Lower lobe of right lung (tissue), 2 donors: ENCODE measurements around the gene UBE2L6. TPM values are rescaled to one million over a fixed set of nuclear protein-coding genes. Genes with fewer than 3 reads are reported as not detected.

Experiments
- ATAC-seq, 2 donors: fragments of 200-7000 bp; cut with Tn5 transposase; one replicate each; pipeline ENCODE4 v1.9.1; 2020 to 2022; ENCODE audit warnings: mild to moderate bottlenecking in 2 of 2, moderate library complexity in 2 of 2
- DNase-seq: peaks from one replicate; pipeline ENCODE4 v3.0.0-alpha.2; 2020
- H3K27ac ChIP-seq: fragments of 200-600 bp; one replicate; pipeline ENCODE4 v1.8.0; 2022
- H3K27me3 ChIP-seq: fragments of 200-600 bp; one replicate; pipeline ENCODE4 v1.8.0; 2022; ENCODE audit warnings: low read depth
- H3K36me3 ChIP-seq: fragments of 200-600 bp; one replicate; pipeline ENCODE4 v1.8.0; 2022; ENCODE audit warnings: mild to moderate bottlenecking
- H3K4me1 ChIP-seq: fragments of 200-600 bp; one replicate; pipeline ENCODE4 v1.8.0; 2022
- H3K4me3 ChIP-seq: fragments of 200-600 bp; one replicate; pipeline ENCODE4 v1.8.0; 2022; ENCODE audit warnings: mild to moderate bottlenecking
- H3K9me3 ChIP-seq: fragments of 200-600 bp; one replicate; pipeline ENCODE4 v1.8.0; 2022
- intact Hi-C: fragments of 100-400 bp; cut with DNase I; formaldehyde crosslinking; loops from one replicate; pipeline ENCODE4 v1.11.0; 2022
- total RNA-seq: library from RNA; stranded (reverse); fragmentation: NEBNext Ultra II Directional; extraction: Animal tissue kit (Norgen Biotek cat#: 25700); gene quantifications from one replicate; pipeline ENCODE4 v1.2.1, GENCODE V29; 2021
- TF ChIP-seq, protein P1 (sequence below): fragments of 200-600 bp; IDR thresholded peaks from one replicate; pipeline ENCODE4 v1.8.0; 2022; ENCODE audit warnings: antibody characterized with exemption, mild to moderate bottlenecking
- donor health status: DM: no; HTN: yes; CAD: no; lungs with severe emphysema.

UBE2L6 gene
- total RNA-seq, 1 donor from 2014 or later: 172 TPM

GRCh38 chr11:57530596-57531507 is 36.6 kb downstream of the UBE2L6 start, which contains the start of gene TIMM10:
TIMM10 (minus strand) TSS chr11:57530754; CDS start chr11:57530189, 565 bp downstream.
- intact Hi-C loops: no loop called here
- Histone ChIP-seq H3K9me3 (no peaks in the 10 kb centered on the region), H3K27me3 (no peaks in the 10 kb centered on the region), H3K36me3 (peaks cover 15% of the 10 kb centered on the region), H3K4me1 (peaks cover 19% of the 10 kb centered on the region), H3K27ac (peak within 1 kb of the TSS; percentile 75), H3K4me3 (peak within 1 kb of the TSS; percentile 69)
- peak; percentile 98 for ATAC-seq
- TF ChIP-seq, protein P1, sequence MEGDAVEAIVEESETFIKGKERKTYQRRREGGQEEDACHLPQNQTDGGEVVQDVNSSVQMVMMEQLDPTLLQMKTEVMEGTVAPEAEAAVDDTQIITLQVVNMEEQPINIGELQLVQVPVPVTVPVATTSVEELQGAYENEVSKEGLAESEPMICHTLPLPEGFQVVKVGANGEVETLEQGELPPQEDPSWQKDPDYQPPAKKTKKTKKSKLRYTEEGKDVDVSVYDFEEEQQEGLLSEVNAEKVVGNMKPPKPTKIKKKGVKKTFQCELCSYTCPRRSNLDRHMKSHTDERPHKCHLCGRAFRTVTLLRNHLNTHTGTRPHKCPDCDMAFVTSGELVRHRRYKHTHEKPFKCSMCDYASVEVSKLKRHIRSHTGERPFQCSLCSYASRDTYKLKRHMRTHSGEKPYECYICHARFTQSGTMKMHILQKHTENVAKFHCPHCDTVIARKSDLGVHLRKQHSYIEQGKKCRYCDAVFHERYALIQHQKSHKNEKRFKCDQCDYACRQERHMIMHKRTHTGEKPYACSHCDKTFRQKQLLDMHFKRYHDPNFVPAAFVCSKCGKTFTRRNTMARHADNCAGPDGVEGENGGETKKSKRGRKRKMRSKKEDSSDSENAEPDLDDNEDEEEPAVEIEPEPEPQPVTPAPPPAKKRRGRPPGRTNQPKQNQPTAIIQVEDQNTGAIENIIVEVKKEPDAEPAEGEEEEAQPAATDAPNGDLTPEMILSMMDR: no peak
- DNase-seq: peak; percentile 97

DNA sequence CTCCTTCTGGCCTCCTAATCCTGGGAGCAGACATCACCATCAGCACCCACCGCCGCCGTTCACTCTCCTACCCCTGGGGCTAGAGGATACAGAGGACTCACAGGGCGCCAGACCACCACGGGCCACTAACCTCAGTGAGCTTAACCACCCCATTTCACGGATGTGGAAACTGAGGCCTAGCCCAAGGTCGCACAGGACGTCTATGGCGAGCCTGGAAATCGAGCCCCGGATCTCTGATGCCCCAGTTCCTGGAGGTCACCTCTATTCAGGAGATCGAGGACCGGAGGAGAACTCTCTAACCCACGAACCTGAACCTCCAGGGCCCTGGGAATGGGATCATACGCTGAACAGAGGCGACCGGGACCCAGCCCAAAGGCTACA is 37.3 kb downstream of the UBE2L6 start:
- peaks cover 19% of the 10 kb centered on the region for H3K4me1 ChIP-seq
- intact Hi-C loops: no loop called here
- peak overlapping the region; percentile 75 for H3K27ac ChIP-seq
- peaks cover 15% of the 10 kb centered on the region for H3K36me3 ChIP-seq
- H3K4me3 ChIP-seq: peak overlapping the region; percentile 69
- ATAC-seq: peak in 1 of 2 donors; percentile 17
- TF ChIP-seq, protein P1: no peak
- H3K27me3 ChIP-seq: no peaks in the 10 kb centered on the region
- H3K9me3 ChIP-seq: no peaks in the 10 kb centered on the region
- peak; percentile 51 for DNase-seq

DNA sequence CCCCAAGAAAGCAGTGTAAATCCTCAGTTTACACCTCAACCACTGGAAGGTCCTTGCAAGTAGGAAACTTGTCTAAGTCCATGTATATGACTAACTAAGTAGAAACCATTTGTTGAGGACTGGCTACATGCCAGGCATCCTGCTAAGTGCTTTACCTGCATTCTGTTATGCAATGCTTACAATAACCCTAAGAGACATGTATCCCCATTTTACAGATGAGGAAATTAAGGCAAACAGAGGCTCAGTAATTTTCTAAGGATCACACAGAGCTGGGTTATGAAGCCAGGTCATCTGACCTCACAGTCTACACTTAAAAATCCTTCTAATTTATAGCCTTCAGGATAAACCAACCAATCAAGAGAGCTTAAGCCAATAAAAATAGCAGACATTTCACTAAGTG is 38.5 kb downstream of the UBE2L6 start:
- Histone ChIP-seq H3K4me1 (peaks cover 19% of the 10 kb centered on the region), H3K27ac (no peak overlapping the region), H3K4me3 (no peak overlapping the region), H3K9me3 (no peaks in the 10 kb centered on the region), H3K27me3 (no peaks in the 10 kb centered on the region), H3K36me3 (peaks cover 15% of the 10 kb centered on the region)
- no peak for ATAC-seq
- intact Hi-C loops: no loop called here
- TF ChIP-seq, protein P1: no peak
- no peak for DNase-seq

- peak; percentile 74 for DNase-seq
- Histone ChIP-seq H3K27me3 (no peaks in the 10 kb centered on the region), H3K27ac (no peak overlapping the region), H3K4me1 (peaks cover 19% of the 10 kb centered on the region), H3K4me3 (no peak overlapping the region), H3K9me3 (no peaks in the 10 kb centered on the region), H3K36me3 (peaks cover 15% of the 10 kb centered on the region)
- TF ChIP-seq, protein P1: peak; percentile 91
- intact Hi-C loops: no loop called here
- ATAC-seq: peak in 1 of 2 donors; percentile 19
These were observed 40.3 kb downstream of the UBE2L6 start for GRCh38 chr11:57527056-57527631.

- intact Hi-C loops: no loop called here
- Histone ChIP-seq H3K9me3 (no peaks in the 10 kb centered on the region), H3K36me3 (peaks cover 7% of the 10 kb centered on the region), H3K27ac (no peak overlapping the region), H3K27me3 (no peaks in the 10 kb centered on the region), H3K4me3 (no peak overlapping the region), H3K4me1 (no peaks in the 10 kb centered on the region)
- ATAC-seq: no peak
- DNase-seq: no peak
- TF ChIP-seq, protein P1: no peak
These were observed 44.1 kb downstream of the UBE2L6 start for GRCh38 chr11:57523419-57523818.
